GM12878 (cell line): ENCODE measurements around the gene KLF15. TPM values are rescaled to one million over a fixed set of nuclear protein-coding genes. Genes with fewer than 3 reads are reported as not detected.

Experiments used
- GABPA ChIP-seq: IDR thresholded peaks from 2 replicates; pipeline ENCODE4 v1.6.1; 2014; ENCODE audit warnings: antibody characterized with exemption, low read depth, mild to moderate bottlenecking, inconsistent platforms
- polyA plus RNA-seq, 11 experiments: library from polyadenylated mRNA; depleted of rRNA in 4 of 11; unstranded in 6 of 11; stranded (reverse) in 5 of 11; fragments of >200 nt; fragmentation: Nextera tagmentation in 4 of 11; fragmentation: Illumina TruSeq in 1 of 11; extraction: Ambion mirVana in 4 of 11; extraction: Trizol in 1 of 11; gene quantifications; 1 replicate in 1 of 11; 2 replicates in 10 of 11; pipeline versions ENCODE4 v1.2.1 to v1.2.3, GENCODE V29; 2011 to 2016; ENCODE audit warnings: inconsistent platforms in 2 of 11, missing spikeins in 2 of 11, low read depth in 1 of 11
- total RNA-seq, 4 experiments: library from RNA; depleted of rRNA in 3 of 4; stranded (reverse); fragments of >200 nt in 3 of 4; fragmentation: Illumina TruSeq in 1 of 4; extraction: Trizol in 1 of 4; gene quantifications; 2 replicates each; pipeline versions ENCODE4 v1.2.1 to v1.2.3, GENCODE V29; 2013 to 2021
- TF ChIP-seq, protein P1 (sequence below): fragments of 450-650 bp; IDR thresholded peaks from 2 replicates; pipeline ENCODE4 v1.6.1; 2017; ENCODE audit warnings: mild to moderate bottlenecking, low read depth, inconsistent platforms; ENCODE audit not compliant: poor library complexity, severe bottlenecking
- TF ChIP-seq, protein P2 (sequence below): IDR thresholded peaks from 2 replicates; pipeline ENCODE4 v1.6.1; 2011; ENCODE audit warnings: low read depth, low read length, improper control_type of control experiment, borderline replicate concordance
- TF ChIP-seq, protein P3 (sequence below): fragments of 450-650 bp; IDR thresholded peaks from 2 replicates; pipeline ENCODE4 v1.6.1; 2018; ENCODE audit warnings: borderline replicate concordance, mild to moderate bottlenecking; ENCODE audit not compliant: partially characterized antibody
- TF ChIP-seq, protein P4 (sequence below): IDR thresholded peaks from 2 replicates; pipeline ENCODE4 v1.6.1; 2011; ENCODE audit warnings: borderline replicate concordance, low read depth, mild to moderate bottlenecking, moderate library complexity, low read length; ENCODE audit not compliant: insufficient read depth, poor library complexity, severe bottlenecking
- TF ChIP-seq, protein P5 (sequence below): fragments of 450-650 bp; IDR thresholded peaks from 2 replicates; pipeline ENCODE4 v1.6.1; 2018; ENCODE audit warnings: mild to moderate bottlenecking, low read depth, moderate library complexity; ENCODE audit not compliant: partially characterized antibody

Gene KLF15
- total and polyA plus RNA-seq, 10 of the 15 experiments (the other 5 are each of a cell fraction or from before 2014, with no cell fraction given) = 0.15 TPM; not detected in 9

DNA sequence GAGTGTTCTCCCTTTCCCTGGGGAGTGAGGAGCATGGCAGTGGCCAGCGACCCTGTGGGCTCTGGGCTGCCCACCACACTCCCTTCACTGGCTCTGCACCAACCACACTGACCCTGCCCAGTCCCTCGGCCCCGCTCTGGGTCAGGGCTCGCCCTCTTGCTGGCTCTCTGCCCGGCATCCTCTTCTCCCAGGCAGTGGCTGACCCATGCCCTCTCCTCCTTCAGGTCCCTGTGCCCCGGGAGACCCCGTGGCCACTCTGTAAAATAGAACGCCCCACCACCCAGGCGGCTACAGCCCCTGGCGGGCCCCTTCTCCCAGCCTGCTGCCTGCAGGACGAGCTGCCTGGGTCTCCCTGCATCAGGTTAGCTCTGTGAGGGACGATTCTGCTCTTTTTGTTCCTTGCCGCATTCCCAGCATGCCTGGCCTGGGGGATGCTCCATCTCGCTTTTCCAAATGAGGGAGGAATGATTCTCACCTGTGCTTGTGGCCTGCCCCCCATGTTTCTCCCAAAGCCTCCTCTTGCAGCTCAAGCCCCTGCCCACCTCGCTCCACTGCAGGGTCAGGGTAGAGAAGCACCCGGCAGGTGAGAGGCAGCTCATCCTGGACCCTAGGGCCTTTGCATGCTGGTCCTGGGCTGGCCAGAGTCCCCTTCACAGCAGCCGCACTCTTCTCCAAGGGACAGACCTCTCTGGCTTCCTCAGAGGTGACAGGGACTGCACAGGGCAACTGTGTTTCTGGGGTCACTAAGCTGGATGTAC, 23.0 kb upstream of the KLF15 start (continued):
- TF ChIP-seq, protein P1, sequence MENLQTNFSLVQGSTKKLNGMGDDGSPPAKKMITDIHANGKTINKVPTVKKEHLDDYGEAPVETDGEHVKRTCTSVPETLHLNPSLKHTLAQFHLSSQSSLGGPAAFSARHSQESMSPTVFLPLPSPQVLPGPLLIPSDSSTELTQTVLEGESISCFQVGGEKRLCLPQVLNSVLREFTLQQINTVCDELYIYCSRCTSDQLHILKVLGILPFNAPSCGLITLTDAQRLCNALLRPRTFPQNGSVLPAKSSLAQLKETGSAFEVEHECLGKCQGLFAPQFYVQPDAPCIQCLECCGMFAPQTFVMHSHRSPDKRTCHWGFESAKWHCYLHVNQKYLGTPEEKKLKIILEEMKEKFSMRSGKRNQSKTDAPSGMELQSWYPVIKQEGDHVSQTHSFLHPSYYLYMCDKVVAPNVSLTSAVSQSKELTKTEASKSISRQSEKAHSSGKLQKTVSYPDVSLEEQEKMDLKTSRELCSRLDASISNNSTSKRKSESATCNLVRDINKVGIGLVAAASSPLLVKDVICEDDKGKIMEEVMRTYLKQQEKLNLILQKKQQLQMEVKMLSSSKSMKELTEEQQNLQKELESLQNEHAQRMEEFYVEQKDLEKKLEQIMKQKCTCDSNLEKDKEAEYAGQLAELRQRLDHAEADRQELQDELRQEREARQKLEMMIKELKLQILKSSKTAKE = no peak
- TF ChIP-seq, protein P2, sequence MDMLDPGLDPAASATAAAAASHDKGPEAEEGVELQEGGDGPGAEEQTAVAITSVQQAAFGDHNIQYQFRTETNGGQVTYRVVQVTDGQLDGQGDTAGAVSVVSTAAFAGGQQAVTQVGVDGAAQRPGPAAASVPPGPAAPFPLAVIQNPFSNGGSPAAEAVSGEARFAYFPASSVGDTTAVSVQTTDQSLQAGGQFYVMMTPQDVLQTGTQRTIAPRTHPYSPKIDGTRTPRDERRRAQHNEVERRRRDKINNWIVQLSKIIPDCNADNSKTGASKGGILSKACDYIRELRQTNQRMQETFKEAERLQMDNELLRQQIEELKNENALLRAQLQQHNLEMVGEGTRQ = no peak
- TF ChIP-seq, protein P3, sequence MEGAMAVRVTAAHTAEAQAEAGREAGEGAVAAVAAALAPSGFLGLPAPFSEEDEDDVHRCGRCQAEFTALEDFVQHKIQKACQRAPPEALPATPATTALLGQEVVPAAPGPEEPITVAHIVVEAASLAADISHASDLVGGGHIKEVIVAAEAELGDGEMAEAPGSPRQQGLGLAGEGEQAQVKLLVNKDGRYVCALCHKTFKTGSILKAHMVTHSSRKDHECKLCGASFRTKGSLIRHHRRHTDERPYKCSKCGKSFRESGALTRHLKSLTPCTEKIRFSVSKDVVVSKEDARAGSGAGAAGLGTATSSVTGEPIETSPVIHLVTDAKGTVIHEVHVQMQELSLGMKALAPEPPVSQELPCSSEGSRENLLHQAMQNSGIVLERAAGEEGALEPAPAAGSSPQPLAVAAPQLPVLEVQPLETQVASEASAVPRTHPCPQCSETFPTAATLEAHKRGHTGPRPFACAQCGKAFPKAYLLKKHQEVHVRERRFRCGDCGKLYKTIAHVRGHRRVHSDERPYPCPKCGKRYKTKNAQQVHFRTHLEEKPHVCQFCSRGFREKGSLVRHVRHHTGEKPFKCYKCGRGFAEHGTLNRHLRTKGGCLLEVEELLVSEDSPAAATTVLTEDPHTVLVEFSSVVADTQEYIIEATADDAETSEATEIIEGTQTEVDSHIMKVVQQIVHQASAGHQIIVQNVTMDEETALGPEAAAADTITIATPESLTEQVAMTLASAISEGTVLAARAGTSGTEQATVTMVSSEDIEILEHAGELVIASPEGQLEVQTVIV = no peak
- TF ChIP-seq, protein P4, sequence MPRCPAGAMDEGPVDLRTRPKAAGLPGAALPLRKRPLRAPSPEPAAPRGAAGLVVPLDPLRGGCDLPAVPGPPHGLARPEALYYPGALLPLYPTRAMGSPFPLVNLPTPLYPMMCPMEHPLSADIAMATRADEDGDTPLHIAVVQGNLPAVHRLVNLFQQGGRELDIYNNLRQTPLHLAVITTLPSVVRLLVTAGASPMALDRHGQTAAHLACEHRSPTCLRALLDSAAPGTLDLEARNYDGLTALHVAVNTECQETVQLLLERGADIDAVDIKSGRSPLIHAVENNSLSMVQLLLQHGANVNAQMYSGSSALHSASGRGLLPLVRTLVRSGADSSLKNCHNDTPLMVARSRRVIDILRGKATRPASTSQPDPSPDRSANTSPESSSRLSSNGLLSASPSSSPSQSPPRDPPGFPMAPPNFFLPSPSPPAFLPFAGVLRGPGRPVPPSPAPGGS = no peak
- TF ChIP-seq GABPA = no peak
- TF ChIP-seq, protein P5, sequence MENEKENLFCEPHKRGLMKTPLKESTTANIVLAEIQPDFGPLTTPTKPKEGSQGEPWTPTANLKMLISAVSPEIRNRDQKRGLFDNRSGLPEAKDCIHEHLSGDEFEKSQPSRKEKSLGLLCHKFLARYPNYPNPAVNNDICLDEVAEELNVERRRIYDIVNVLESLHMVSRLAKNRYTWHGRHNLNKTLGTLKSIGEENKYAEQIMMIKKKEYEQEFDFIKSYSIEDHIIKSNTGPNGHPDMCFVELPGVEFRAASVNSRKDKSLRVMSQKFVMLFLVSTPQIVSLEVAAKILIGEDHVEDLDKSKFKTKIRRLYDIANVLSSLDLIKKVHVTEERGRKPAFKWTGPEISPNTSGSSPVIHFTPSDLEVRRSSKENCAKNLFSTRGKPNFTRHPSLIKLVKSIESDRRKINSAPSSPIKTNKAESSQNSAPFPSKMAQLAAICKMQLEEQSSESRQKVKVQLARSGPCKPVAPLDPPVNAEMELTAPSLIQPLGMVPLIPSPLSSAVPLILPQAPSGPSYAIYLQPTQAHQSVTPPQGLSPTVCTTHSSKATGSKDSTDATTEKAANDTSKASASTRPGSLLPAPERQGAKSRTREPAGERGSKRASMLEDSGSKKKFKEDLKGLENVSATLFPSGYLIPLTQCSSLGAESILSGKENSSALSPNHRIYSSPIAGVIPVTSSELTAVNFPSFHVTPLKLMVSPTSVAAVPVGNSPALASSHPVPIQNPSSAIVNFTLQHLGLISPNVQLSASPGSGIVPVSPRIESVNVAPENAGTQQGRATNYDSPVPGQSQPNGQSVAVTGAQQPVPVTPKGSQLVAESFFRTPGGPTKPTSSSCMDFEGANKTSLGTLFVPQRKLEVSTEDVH = no peak
